ENCODE measurements around the gene HDAC2. TPM values are rescaled to one million over a fixed set of nuclear protein-coding genes. Genes with fewer than 3 reads are reported as not detected.
A peak's percentile ranks its signal among the peaks of the same experiment; 100 is the strongest.

Gene HDAC2
- total RNA-seq (142 and 148 TPM in 2 replicates), polyA plus RNA-seq (90.3 and 121 TPM in 2 replicates), polyA minus RNA-seq (151 and 160 TPM in 2 replicates), Bru-seq, nascent RNA (percentile 95 among the genes with signal in this experiment), BruChase-seq, experiment 1, labeled RNA remaining after a 6-hour chase (percentile 94 among the genes with signal in this experiment), BruChase-seq, experiment 2, labeled RNA remaining after a 2-hour chase (percentile 93 among the genes with signal in this experiment)
- 128 and 148 TPM in 2 replicates for polyA plus RNA-seq (2011; cell fraction: cytosol; rRNA removed)
- polyA plus RNA-seq (2011; cell fraction: nucleus; rRNA removed), result 107 and 136 TPM in 2 replicates
- 163 and 231 TPM in 2 replicates for polyA plus RNA-seq (2012)
- 133 TPM for polyA minus RNA-seq (2011; cell fraction: cytosol; rRNA and poly(A)+ RNA removed)
- 74.9 and 95.5 TPM in 2 replicates for polyA minus RNA-seq (2011; cell fraction: nucleus; rRNA and poly(A)+ RNA removed)
- long read RNA-seq, full-length matches to known transcripts, result 296 of 332 reads
- long read RNA-seq, partial matches to known transcripts, result 15 of 332 reads
- long read RNA-seq, other reads (novel, unspliced or antisense), result 21 of 332 reads

DNA sequence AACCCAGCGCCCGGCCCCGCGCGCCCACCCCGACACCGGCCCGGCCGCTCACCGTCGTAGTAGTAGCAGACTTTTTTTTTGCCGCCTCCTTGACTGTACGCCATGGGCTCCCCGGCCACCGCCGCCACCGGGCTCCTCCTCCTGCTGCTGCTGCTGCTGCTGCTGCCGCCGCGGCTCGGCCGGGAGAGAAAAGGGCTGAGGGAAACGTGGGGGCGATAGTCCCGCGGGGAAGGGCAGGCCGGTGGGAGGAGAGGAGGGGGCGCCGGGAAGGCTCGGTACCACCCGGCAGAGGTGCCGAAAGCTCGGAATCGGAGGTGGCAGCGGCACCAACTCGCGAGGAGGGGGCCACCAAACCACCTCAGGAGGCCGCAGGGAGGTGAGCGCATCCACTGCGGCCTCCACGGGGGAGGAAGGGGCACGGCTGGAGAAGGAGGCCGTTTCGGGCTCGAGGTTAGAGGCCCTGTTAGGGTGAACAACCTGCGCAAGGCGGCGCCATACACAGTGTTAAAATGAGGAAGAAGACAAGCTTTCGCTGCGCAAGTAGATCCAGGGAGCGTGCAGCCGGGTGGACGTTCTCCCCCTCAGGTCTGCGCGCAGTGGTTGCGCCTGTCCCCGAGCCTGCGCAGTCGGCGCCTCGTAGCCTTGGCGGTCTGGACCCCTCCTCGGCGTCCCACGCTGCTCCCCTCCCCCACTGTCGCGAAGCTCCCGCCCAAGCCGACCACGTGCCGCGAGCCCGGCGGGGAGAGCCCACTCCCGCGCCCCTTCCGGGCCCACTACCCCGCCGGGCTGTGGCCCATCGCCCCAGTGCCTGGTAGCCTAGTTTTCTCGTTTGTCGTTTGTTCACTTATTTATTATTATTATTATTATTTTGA lies at the start of gene HDAC2:
Gene HDAC2 (minus strand): TSS at position 344 of the 872 bp plus-strand sequence. CDS start 240 bp downstream, at position 104.
- ChIA-PET CTCF (interaction anchor here (0.5 to 1.7 kb wide), 5 partner anchors 13 to 137 kb away, joined by 3 to 4 read pairs (median 3); no protein-coding TSS in a partner anchor), POLR2A (interaction anchor here (1.4 kb wide), 1 partner anchor 24 kb away, joined by 5 read pairs; no protein-coding TSS in a partner anchor)
- peaks cover 51% of the 10 kb centered on the region for H3K79me2 ChIP-seq (ENCODE audit: control insufficient read depth, insufficient read depth, low read length)
- FAIRE-seq (peak; percentile 87), DNase-seq (ENCODE audit: low read depth, low spot score) (peak; percentile 84)
- H4K20me1 ChIP-seq (replicated peaks; ENCODE audit: control insufficient read depth, extremely low read depth, insufficient read depth, low read length), result peaks cover 8% of the 10 kb centered on the region
- no peaks in the 10 kb centered on the region for H3K9me1 ChIP-seq (replicated peaks; ENCODE audit: control insufficient read depth, extremely low read depth, insufficient read depth, low read length)
- peak within 1 kb of the TSS; percentile 99 for H3K4me2 ChIP-seq (ENCODE audit: insufficient read depth, low read length)
- H3K4me1 ChIP-seq (ENCODE audit: control insufficient read depth, extremely low read depth, insufficient read depth, low read length), result peaks cover 24% of the 10 kb centered on the region
- peak within 1 kb of the TSS; percentile 100 for H2AFZ ChIP-seq (ENCODE audit: low read depth, low read length)
- H3K27ac ChIP-seq (ENCODE audit: insufficient read depth, low read depth, low read length), result peak within 1 kb of the TSS; percentile 93
- H3K9me3 ChIP-seq (replicated peaks; ENCODE audit: control insufficient read depth, insufficient read depth, low read length), result no peaks in the 10 kb centered on the region
- H3K36me3 ChIP-seq (ENCODE audit: control insufficient read depth in 2 of 2, extremely low read depth in 1 of 2, insufficient read depth in 2 of 2, low read length in 2 of 2), result no peaks in the 10 kb centered on the region
- no TSS peak for BruUV-seq (replicated peaks)
- intact Hi-C loops (cut with micrococcal nuclease), result loop anchor here (1.0 kb wide), 1 partner anchor 24 kb away; no protein-coding TSS in a partner anchor
- TF ChIP-seq JUN (IDR thresholded peaks at IDR 0.05; ENCODE audit: borderline replicate concordance, insufficient read depth, insufficient read length, low read depth) (no peak), POLR2A (IDR thresholded peaks at IDR 0.05; ENCODE audit: low read depth, low read length) (peak; percentile 75), EZH2 (IDR thresholded peaks at IDR 0.05; ENCODE audit: borderline replicate concordance, low read depth, low read length, severe bottlenecking) (no peak), POLR2AphosphoS5 (IDR thresholded peaks at IDR 0.05; ENCODE audit: insufficient read depth, low read depth, low read length) (peak; percentile 88), MAX (IDR thresholded peaks at IDR 0.05; ENCODE audit: insufficient read depth, insufficient read length) (peak; percentile 95), GATA2 (IDR thresholded peaks at IDR 0.05; ENCODE audit: insufficient read depth, insufficient read length, low read depth, low read length) (no peak), MYC (IDR thresholded peaks at IDR 0.05; ENCODE audit: low read depth, low read length) (peak; percentile 99), FOS (IDR thresholded peaks at IDR 0.05; ENCODE audit: borderline replicate concordance, insufficient read depth, low read length) (no peak)
- TF ChIP-seq, protein P1, sequence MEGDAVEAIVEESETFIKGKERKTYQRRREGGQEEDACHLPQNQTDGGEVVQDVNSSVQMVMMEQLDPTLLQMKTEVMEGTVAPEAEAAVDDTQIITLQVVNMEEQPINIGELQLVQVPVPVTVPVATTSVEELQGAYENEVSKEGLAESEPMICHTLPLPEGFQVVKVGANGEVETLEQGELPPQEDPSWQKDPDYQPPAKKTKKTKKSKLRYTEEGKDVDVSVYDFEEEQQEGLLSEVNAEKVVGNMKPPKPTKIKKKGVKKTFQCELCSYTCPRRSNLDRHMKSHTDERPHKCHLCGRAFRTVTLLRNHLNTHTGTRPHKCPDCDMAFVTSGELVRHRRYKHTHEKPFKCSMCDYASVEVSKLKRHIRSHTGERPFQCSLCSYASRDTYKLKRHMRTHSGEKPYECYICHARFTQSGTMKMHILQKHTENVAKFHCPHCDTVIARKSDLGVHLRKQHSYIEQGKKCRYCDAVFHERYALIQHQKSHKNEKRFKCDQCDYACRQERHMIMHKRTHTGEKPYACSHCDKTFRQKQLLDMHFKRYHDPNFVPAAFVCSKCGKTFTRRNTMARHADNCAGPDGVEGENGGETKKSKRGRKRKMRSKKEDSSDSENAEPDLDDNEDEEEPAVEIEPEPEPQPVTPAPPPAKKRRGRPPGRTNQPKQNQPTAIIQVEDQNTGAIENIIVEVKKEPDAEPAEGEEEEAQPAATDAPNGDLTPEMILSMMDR (IDR thresholded peaks at IDR 0.05; ENCODE audit: extremely low read depth in 1 of 2, insufficient read depth in 1 of 2, low read depth in 1 of 2, low read length in 2 of 2), result no peak
- dilution Hi-C loops (cut with MboI; ENCODE audit: extremely low pct_ligation_motif_present, low sequenced_read_pairs), result no loop called here
- peak within 1 kb of the TSS; percentile 73 to 99 (median 93) for H3K4me3 ChIP-seq (replicated peaks in 1 of 3; ENCODE audit: insufficient read depth in 1 of 3, low read depth in 1 of 3, low read length in 3 of 3)
- H3K9ac ChIP-seq (replicated peaks; ENCODE audit: extremely low read depth, insufficient read depth, low read length), result peak within 1 kb of the TSS; percentile 99
- H3K27me3 ChIP-seq (ENCODE audit: control insufficient read depth in 2 of 2, insufficient read depth in 2 of 2, low read length in 2 of 2), result no peaks in the 10 kb centered on the region

Data from endothelial cell of umbilical vein (primary cell).